Activated CD4-positive, alpha-beta T cell treated with anti-CD3 and anti-CD28 coated beads for 1 hour (primary cell): Measurements from ENCODE around the gene MID1IP1.

ENCODE experiments used
- DNase-seq: peaks from one replicate; pipeline ENCODE4 v3.0.0-alpha.2; 2020

The MID1IP1 gene

GRCh38 chrX:38800981-38801845 is at the start of gene MID1IP1:
TSS of gene MID1IP1 (plus strand) at chrX:38801459. CDS start at chrX:38804947, 3,488 bp downstream.
- DNase-seq: peak; percentile 58

GRCh38 chrX:38754102-38754790 is 47.0 kb upstream of the MID1IP1 start:
- no peak for DNase-seq

GRCh38 chrX:38754818-38755718 is 46.2 kb upstream of the MID1IP1 start:
- DNase-seq: no peak

- no peak for DNase-seq
Measured at GRCh38 chrX:38760883-38761282, 40.4 kb upstream of the MID1IP1 start.

- DNase-seq: no peak
Measured at GRCh38 chrX:38768079-38768478, 33.2 kb upstream of the MID1IP1 start.

GRCh38 chrX:38770152-38770551 is 31.1 kb upstream of the MID1IP1 start:
- DNase-seq: no peak

DNA sequence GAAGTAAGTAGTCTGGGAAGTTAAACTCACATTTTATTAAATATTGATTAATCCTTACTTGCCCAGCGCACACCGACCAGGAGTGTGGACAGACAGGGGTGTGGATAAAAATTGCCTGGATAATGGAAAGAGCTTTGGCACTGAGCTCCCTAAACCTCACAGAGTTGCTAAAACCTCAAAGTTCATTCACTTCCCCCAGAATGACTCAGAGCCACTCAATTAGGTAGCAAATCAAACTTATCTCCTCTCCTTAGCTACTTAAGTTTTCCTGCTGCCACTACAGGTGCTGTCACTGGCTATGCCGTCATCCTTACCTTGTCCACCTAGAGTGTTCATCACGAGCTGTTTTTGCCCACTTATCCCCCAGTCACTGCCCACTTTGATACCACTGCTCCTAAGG is 27.0 kb upstream of the MID1IP1 start:
- DNase-seq: no peak

DNA sequence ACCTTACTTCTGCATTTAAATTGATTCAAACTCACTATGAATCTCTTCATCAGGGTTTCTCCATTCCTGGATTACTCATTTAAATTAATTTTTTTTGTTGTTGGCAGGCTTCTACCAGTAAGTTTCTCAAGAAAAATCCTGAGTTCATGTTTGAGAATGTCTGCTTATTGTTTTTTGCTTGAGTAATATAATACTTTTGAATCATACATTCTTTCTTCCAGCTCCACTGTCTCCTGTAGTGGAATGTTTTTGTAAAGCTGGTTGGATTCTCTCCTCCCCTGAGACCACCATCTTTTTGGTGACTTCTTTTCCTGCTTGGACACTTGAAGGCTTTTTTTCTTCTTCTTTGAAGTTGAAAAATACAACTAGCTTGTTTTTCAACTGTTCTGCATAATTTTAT is 4.3 kb upstream of the MID1IP1 start:
- DNase-seq: no peak

DNA sequence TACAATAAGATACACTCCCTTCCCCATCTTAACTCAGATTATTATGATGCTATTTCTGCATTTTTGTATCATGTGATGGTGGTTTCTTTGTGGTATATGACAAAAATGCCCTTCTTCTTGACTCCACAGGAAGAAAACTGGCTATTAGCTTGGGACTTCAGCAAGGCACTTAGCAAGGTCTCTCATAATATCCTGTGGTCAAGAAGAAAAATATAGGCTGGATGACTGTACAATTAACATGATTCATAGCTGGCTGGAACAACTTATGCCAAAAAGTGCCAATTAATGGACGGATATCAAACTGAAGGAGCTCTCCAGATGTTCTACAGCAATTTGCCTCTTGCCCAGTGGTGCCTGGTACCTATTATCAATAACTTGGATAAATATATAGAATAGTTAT is 2.3 kb upstream of the MID1IP1 start:
- no peak for DNase-seq

DNA sequence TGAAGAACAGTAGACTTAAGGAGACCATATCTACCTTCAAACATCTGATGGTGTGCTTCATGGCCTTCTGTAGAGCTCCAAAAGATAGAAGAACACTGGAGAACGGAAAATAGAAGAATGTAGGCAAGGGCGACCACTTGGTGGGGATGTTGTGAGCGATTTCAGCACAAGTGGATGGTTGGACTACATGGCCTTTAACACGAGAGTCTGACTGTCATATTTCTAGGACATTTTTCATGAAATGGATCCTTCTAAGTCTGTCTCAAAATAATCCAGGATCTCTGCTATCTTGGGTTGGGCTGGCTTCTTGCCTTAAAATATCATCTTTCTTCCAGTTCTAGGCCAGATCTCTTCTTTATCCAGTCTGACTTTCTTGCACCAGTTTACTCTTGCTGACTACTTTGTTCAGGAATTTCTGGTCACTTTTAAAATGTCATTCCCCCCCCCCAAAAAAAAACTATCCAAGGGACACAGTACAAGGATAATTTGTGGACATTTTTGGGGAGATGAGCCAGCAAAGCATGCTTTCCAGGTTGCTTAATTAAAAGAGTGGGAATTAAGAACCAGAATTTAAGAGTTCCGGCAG is 1.2 kb upstream of the MID1IP1 start:
- no peak for DNase-seq

DNA sequence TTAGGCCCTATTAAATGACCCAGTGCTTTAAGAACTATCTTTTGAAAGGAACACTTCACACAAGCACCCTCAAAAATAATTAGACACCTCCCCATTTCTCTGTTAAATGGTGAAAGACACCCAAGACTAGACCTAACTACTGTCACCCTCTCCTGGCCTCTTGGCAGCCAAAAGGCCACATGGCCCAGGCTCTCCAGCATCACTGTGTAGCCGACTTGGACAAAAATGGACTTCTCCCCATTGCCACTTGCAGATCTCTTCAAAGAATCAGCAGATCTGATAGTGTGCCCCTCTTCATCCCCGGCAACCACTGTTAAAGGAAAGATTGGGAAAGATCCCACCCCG is 2.0 kb downstream of the MID1IP1 start:
- DNase-seq: no peak

- no peak for DNase-seq
Measured at GRCh38 chrX:38803588-38804431, 2.6 kb downstream of the MID1IP1 start.

DNA sequence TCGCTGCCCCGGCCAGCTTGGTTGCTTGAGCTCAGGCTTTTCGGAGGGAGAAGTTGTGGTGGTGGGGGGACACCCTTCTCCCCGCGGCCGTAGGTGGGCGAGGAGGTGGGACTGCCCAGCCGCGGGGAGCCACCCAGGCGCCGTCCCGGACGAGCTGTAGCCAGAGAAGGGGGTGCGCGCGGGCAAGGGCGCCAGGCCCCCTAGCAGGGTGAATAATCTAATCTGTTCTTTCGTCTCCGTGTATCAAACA is 3.1 kb downstream of the MID1IP1 start:
- DNase-seq: no peak

DNA sequence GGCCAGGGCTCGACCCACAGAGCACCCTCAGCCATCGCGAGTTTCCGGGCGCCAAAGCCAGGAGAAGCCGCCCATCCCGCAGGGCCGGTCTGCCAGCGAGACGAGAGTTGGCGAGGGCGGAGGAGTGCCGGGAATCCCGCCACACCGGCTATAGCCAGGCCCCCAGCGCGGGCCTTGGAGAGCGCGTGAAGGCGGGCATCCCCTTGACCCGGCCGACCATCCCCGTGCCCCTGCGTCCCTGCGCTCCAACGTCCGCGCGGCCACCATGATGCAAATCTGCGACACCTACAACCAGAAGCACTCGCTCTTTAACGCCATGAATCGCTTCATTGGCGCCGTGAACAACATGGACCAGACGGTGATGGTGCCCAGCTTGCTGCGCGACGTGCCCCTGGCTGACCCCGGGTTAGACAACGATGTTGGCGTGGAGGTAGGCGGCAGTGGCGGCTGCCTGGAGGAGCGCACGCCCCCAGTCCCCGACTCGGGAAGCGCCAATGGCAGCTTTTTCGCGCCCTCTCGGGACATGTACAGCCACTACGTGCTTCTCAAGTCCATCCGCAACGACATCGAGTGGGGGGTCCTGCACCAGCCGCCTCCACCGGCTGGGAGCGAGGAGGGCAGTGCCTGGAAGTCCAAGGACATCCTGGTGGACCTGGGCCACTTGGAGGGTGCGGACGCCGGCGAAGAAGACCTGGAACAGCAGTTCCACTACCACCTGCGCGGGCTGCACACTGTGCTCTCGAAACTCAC is 3.6 kb downstream of the MID1IP1 start:
- DNase-seq: no peak

GRCh38 chrX:38805432-38806389 is 4.5 kb downstream of the MID1IP1 start:
- no peak for DNase-seq

- no peak for DNase-seq
Measured at GRCh38 chrX:38806875-38807621, 5.8 kb downstream of the MID1IP1 start.

GRCh38 chrX:38807873-38808272 is 6.6 kb downstream of the MID1IP1 start:
- DNase-seq: no peak

DNA sequence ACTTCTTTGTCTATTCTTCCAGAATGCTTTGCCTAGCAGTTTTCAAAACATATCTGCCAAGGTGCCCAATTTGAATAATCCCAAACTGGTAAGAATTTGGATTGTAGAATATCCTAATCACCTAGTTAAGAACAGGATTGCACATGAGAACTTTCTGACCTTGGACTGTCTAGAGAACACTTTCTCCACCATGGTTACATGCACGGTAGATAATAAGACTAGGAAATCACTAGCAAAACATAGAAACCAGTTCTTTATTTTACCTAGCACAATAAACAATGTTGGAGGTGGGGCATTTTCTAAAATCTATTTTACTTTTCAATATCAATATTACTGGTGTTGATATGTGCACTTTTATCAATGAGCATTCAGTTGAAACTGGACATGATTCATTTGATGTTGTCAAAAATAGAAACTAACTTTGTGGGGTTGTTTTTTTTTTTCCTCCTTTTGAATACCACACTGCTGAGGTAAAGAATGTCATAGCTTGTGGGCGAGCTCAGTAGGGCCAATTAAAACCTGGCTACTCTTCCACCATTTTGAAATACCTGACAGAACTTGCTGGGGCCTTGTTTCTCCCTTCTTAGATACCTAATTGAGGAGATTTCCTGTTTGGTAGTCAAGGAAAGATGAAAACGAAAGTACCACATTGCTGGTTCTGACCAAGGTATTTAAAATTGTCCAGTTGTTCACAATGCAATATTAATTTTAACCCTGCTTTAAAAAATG is 10.4 kb downstream of the MID1IP1 start:
- DNase-seq: no peak

DNA sequence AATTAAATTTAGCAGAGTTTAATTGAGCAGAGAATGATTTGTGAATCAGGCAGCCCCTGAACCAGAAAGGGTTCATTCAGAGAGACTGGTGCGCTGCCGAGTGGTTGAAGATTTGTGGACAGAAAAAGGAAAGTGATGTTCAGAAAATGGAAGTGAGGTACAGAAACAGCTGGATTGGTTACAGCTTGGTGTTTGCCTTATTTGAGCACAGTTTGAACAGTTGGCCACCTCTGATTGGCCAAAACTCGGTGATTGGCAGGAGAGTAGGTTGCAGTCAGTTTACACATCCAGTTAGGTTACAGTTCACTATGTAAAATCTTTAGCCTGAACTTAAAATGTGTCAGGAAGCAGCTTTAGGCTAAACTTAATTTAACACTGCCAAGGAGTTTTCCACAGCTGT is 14.9 kb downstream of the MID1IP1 start:
- DNase-seq: no peak
